ENCODE measurements around the gene GPC2.
"Not testable (repeated sequence)": the region's sequence is repeated elsewhere in the genome, so short reads cannot be mapped to it uniquely, and the experiment has no call there.

GPC2 gene

GRCh38 chr7:100204454-100204853 is 27.3 kb upstream of the GPC2 start:
- no peak for DNase-seq (ENCODE audit: low read depth in 2 of 2)

GRCh38 chr7:100200693-100201092 is 23.5 kb upstream of the GPC2 start:
- DNase-seq (ENCODE audit: low read depth in 2 of 2), result no peak

GRCh38 chr7:100198266-100198665 is 21.1 kb upstream of the GPC2 start:
- no peak for DNase-seq (ENCODE audit: low read depth in 2 of 2)

GRCh38 chr7:100195901-100196322 is 18.7 kb upstream of the GPC2 start:
- DNase-seq (ENCODE audit: low read depth in 2 of 2), result not testable (repeated sequence)

GRCh38 chr7:100195222-100195621 is 18.0 kb upstream of the GPC2 start:
- no peak for DNase-seq (ENCODE audit: low read depth in 2 of 2)

- DNase-seq (ENCODE audit: low read depth in 2 of 2), result no peak
These were observed 15.8 kb upstream of the GPC2 start for GRCh38 chr7:100192969-100193368.

- not testable (repeated sequence) for DNase-seq (ENCODE audit: low read depth in 2 of 2)
These were observed 15.2 kb upstream of the GPC2 start for GRCh38 chr7:100192281-100192862.

GRCh38 chr7:100191775-100192174 is 14.6 kb upstream of the GPC2 start:
- DNase-seq (ENCODE audit: low read depth in 2 of 2), result no peak

GRCh38 chr7:100190048-100190711 is 13.0 kb upstream of the GPC2 start:
- no peak for DNase-seq (ENCODE audit: low read depth in 2 of 2)

GRCh38 chr7:100189061-100189460 is 11.9 kb upstream of the GPC2 start:
- DNase-seq (ENCODE audit: low read depth in 2 of 2), result no peak

GRCh38 chr7:100185726-100186125 is 8.5 kb upstream of the GPC2 start:
- no peak for DNase-seq (ENCODE audit: low read depth in 2 of 2)

- DNase-seq (ENCODE audit: low read depth in 2 of 2), result not testable (repeated sequence)
These were observed 5.9 kb upstream of the GPC2 start for GRCh38 chr7:100183090-100183489.

- not testable (repeated sequence) for DNase-seq (ENCODE audit: low read depth in 2 of 2)
These were observed 5.4 kb upstream of the GPC2 start for GRCh38 chr7:100182616-100183015.

- DNase-seq (ENCODE audit: low read depth in 2 of 2), result not testable (repeated sequence)
These were observed 2.9 kb upstream of the GPC2 start for GRCh38 chr7:100180084-100180483.

- no peak for DNase-seq (ENCODE audit: low read depth in 2 of 2)
These were observed 811 bp downstream of the GPC2 start for GRCh38 chr7:100176096-100177044.

- no peak for DNase-seq (ENCODE audit: low read depth in 2 of 2)
These were observed 1.8 kb downstream of the GPC2 start for GRCh38 chr7:100175296-100175935.

GRCh38 chr7:100174582-100174981 is 2.6 kb downstream of the GPC2 start:
- no peak for DNase-seq (ENCODE audit: low read depth in 2 of 2)

GRCh38 chr7:100173806-100174495 is 3.2 kb downstream of the GPC2 start:
- no peak for DNase-seq (ENCODE audit: low read depth in 2 of 2)

GRCh38 chr7:100171840-100172239 is 5.3 kb downstream of the GPC2 start:
- no peak for DNase-seq (ENCODE audit: low read depth in 2 of 2)

GRCh38 chr7:100171087-100171681 is 6.0 kb downstream of the GPC2 start:
- no peak for DNase-seq (ENCODE audit: low read depth in 2 of 2)
